ENCODE measurements around the gene ZIC2.

- TF ChIP-seq EZH2 (IDR thresholded peaks at IDR 0.05; ENCODE audit: insufficient read depth, poor library complexity, severe bottlenecking) (no peak), EZH2phosphoT487 (IDR thresholded peaks at IDR 0.05; ENCODE audit: insufficient read depth, low read depth) (no peak)
Observed at GRCh38 chr13:99994638-99995020, 13.0 kb downstream of the ZIC2 start.
